Measurements from ENCODE around the gene COMMD7. TPM values are rescaled to one million over a fixed set of nuclear protein-coding genes. Genes with fewer than 3 reads are reported as not detected.

Gene COMMD7
- total RNA-seq, 1 experiment from 2014 or later: 66.1 TPM

DNA sequence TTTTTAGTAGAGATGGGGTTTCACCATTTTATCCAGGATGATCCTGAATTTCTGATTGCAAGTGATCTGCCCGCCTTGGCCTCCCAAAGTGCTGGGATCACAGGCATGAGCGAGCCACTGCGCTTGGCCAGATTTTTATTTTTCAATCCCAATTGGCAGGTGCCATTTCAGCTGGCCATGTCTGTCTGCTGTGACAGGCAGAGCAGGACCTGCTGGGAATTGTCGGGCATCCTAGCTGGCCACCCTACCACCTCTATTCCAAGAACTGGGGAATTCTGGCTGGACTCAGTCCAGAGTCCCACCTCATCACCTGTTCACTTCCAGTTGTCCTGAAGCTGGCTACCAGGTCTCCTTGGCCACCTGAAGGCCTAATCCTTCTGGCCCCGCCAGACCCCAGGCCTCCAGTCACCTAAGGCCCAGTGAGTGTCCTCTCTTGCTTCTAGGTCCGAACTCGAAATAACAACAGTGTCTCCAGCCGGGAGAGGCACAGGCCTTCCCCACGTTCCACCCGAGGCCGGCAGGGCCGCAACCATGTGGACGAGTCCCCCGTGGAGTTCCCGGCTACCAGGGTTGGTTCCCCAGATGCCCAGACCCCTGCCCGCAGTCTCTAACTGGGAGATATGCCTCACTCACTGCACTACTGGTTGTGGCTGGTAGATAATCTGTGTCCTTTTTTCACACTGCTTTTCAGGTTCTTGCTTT, 42.9 kb upstream of the COMMD7 start:
- H3K27me3 ChIP-seq (ENCODE audit: insufficient read depth, low read length): no peaks in the 10 kb centered on the region
- no peaks in the 10 kb centered on the region for H3K4me1 ChIP-seq (ENCODE audit: insufficient read depth, low read length)
- no peak overlapping the region for H2BK120ac ChIP-seq (ENCODE audit: low read depth, low read length, poor library complexity, severe bottlenecking)
- peak overlapping the region; percentile 87 to 94 (median 89) for H3K27ac Mint-ChIP-seq
- H3K4ac ChIP-seq (ENCODE audit: low read depth, low read length): no peak overlapping the region
- H3K14ac ChIP-seq (ENCODE audit: insufficient read depth, low read length): no peak overlapping the region
- H3K36me3 Mint-ChIP-seq (ENCODE audit: insufficient read depth in 1 of 3, low read depth in 3 of 3): peaks cover 88 to 100% (median 99%) of the 10 kb centered on the region in 3 experiments
- TF ChIP-seq, protein P1, sequence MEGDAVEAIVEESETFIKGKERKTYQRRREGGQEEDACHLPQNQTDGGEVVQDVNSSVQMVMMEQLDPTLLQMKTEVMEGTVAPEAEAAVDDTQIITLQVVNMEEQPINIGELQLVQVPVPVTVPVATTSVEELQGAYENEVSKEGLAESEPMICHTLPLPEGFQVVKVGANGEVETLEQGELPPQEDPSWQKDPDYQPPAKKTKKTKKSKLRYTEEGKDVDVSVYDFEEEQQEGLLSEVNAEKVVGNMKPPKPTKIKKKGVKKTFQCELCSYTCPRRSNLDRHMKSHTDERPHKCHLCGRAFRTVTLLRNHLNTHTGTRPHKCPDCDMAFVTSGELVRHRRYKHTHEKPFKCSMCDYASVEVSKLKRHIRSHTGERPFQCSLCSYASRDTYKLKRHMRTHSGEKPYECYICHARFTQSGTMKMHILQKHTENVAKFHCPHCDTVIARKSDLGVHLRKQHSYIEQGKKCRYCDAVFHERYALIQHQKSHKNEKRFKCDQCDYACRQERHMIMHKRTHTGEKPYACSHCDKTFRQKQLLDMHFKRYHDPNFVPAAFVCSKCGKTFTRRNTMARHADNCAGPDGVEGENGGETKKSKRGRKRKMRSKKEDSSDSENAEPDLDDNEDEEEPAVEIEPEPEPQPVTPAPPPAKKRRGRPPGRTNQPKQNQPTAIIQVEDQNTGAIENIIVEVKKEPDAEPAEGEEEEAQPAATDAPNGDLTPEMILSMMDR (conservative IDR thresholded peaks at IDR 0.05): no peak
- no peaks in the 10 kb centered on the region for H3K9me3 Mint-ChIP-seq
- no peak overlapping the region for H3K23ac ChIP-seq (ENCODE audit: insufficient read length, low read depth, low read length)
- no peak overlapping the region for H2AK5ac ChIP-seq (ENCODE audit: insufficient read length, low read length)
- H4K8ac ChIP-seq (replicated peaks; ENCODE audit: insufficient read length, low read depth, low read length): no peak overlapping the region
- H3K18ac ChIP-seq (ENCODE audit: insufficient read length, low read depth, low read length): no peak overlapping the region
- no peak overlapping the region for H4K91ac ChIP-seq (ENCODE audit: insufficient read length, low read depth, low read length)
- no peak overlapping the region for H3K4me3 Mint-ChIP-seq
- peaks cover 5% of the 10 kb centered on the region for H3K79me1 ChIP-seq (ENCODE audit: insufficient read depth, low read depth, low read length, poor library complexity, severe bottlenecking)
- H3K9ac ChIP-seq (ENCODE audit: extremely low read depth, insufficient read length, low read length): no peak overlapping the region
- H3K56ac ChIP-seq (ENCODE audit: insufficient read length, low read depth, low read length): no peak overlapping the region
- H3K9me3 ChIP-seq (ENCODE audit: control insufficient read depth, low read depth, low read length): no peaks in the 10 kb centered on the region
- no peak overlapping the region for H4K5ac ChIP-seq (ENCODE audit: insufficient read length, low read depth, low read length)
- no peak overlapping the region for H2BK20ac ChIP-seq (ENCODE audit: low read depth, low read length, poor library complexity, severe bottlenecking)
- DNase-seq: no peak
- H3K27me3 Mint-ChIP-seq (ENCODE audit: low read depth): no peaks in the 10 kb centered on the region
- no peak overlapping the region for H3K4me2 ChIP-seq (ENCODE audit: insufficient read depth, insufficient read length, low read length)
- H2AFZ ChIP-seq (ENCODE audit: low read length): no peak overlapping the region
- no peak overlapping the region for H3K27ac ChIP-seq (ENCODE audit: insufficient read length, low read depth, low read length)
- H3K79me2 ChIP-seq (ENCODE audit: insufficient read depth, low read length): no peaks in the 10 kb centered on the region; the same call in 1 of the 2 replicates
- H3T11ph ChIP-seq (ENCODE audit: low read length): no peak overlapping the region
- no peak overlapping the region for H2BK15ac ChIP-seq (ENCODE audit: low read depth, low read length)
- H2BK12ac ChIP-seq (ENCODE audit: insufficient read length, low read depth, low read length): no peak overlapping the region
- H2BK5ac ChIP-seq (ENCODE audit: insufficient read length, low read length): no peak overlapping the region
- peaks cover 24 to 34% of the 10 kb centered on the region in 2 experiments for H3K4me1 Mint-ChIP-seq
- no peaks in the 10 kb centered on the region for H4K20me1 ChIP-seq (ENCODE audit: control insufficient read depth, insufficient read depth, insufficient read length)
- H3K23me2 ChIP-seq (ENCODE audit: insufficient read length, low read depth, low read length, poor library complexity, severe bottlenecking): no peaks in the 10 kb centered on the region
- WGBS (ENCODE audit: extremely low coverage, insufficient read length, low lambda C conversion rate): no CpG with 5 or more reads among the region's 16 CpGs
